Progenitor cell of endocrine pancreas (in vitro differentiated cells): Measurements from ENCODE around the gene WDR90. TPM values are rescaled to one million over a fixed set of nuclear protein-coding genes. Genes with fewer than 3 reads are reported as not detected.

Experiments
- DNase-seq: peaks from one replicate; pipeline ENCODE4 v3.0.0; 2021; ENCODE audit warnings: low spot score; ENCODE audit not compliant: unreplicated experiment
- H3K27ac Mint-ChIP-seq: 2 replicates; pipeline ENCODE4 v1.8.0; 2021; ENCODE audit warnings: mild to moderate bottlenecking, moderate library complexity, mixed read lengths
- H3K27me3 Mint-ChIP-seq: 2 replicates; pipeline ENCODE4 v1.8.0; 2021; ENCODE audit warnings: mixed read lengths
- H3K36me3 Mint-ChIP-seq: 2 replicates; pipeline ENCODE4 v1.8.0; 2022; ENCODE audit warnings: mixed read lengths; ENCODE audit not compliant: insufficient read depth
- H3K4me1 Mint-ChIP-seq: 2 replicates; pipeline ENCODE4 v1.8.0; 2021; ENCODE audit warnings: low read depth, mixed read lengths
- H3K4me3 Mint-ChIP-seq: 2 replicates; pipeline ENCODE4 v1.8.0; 2021; ENCODE audit warnings: low read depth, mild to moderate bottlenecking, moderate library complexity, mixed read lengths
- H3K9me3 Mint-ChIP-seq: 2 replicates; pipeline ENCODE4 v1.8.0; 2021; ENCODE audit warnings: low read depth, mixed read lengths
- total RNA-seq: library from RNA; stranded (reverse); gene quantifications from 2 replicates; pipeline ENCODE4 v1.2.1, GENCODE V29; 2021
- TF ChIP-seq, protein P1 (sequence below): fragments of 200-600 bp; sonication (generic); IDR thresholded peaks from one replicate; pipeline ENCODE4 v1.5.0; 2021; ENCODE audit warnings: antibody characterized with exemption, mild to moderate bottlenecking; ENCODE audit not compliant: unreplicated experiment

WDR90 gene
- total RNA-seq, 1 donor from 2014 or later: 109 TPM

DNA sequence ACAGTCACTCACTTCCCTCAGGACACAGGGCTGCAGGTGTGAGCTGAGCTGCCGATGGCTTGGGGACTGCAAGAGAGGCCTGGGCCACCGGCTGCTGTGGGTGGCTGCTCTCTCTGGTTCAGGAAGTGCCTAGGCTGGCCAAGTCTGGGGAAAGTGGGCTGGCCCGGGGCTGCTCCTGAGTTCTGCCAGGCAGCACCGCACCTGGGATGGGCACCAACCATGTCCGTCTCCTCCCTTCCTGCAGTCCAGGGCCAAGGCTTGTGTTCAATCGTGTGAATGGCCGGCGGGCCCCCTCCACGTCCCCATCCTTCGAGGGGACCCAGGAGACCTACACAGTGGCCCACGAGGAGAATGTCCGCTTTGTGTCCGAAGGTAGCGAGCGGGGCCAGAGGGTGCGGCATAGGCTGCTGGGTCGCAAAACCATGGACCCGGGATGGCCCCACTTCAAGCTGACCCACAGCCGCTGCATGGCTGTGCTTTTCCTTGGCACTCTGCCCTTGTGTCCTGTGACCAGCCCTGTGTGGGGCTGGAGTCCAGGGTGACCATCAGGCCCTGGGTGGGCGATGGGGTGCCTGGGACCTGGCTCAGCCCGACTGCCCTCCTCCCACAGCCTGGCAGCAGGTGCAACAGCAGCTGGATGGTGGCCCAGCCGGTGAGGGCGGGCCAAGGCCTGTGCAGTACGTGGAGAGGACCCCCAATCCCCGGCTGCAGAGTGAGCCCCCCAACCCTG lies 1.8 kb upstream of the WDR90 start:
- H3K36me3 Mint-ChIP-seq: peaks cover 2% of the 10 kb centered on the region
- H3K4me1 Mint-ChIP-seq: peaks cover 4% of the 10 kb centered on the region
- no peaks in the 10 kb centered on the region for H3K27me3 Mint-ChIP-seq
- no peak for DNase-seq
- peak overlapping the region; percentile 77 for H3K27ac Mint-ChIP-seq
- H3K9me3 Mint-ChIP-seq: no peaks in the 10 kb centered on the region
- TF ChIP-seq, protein P1, sequence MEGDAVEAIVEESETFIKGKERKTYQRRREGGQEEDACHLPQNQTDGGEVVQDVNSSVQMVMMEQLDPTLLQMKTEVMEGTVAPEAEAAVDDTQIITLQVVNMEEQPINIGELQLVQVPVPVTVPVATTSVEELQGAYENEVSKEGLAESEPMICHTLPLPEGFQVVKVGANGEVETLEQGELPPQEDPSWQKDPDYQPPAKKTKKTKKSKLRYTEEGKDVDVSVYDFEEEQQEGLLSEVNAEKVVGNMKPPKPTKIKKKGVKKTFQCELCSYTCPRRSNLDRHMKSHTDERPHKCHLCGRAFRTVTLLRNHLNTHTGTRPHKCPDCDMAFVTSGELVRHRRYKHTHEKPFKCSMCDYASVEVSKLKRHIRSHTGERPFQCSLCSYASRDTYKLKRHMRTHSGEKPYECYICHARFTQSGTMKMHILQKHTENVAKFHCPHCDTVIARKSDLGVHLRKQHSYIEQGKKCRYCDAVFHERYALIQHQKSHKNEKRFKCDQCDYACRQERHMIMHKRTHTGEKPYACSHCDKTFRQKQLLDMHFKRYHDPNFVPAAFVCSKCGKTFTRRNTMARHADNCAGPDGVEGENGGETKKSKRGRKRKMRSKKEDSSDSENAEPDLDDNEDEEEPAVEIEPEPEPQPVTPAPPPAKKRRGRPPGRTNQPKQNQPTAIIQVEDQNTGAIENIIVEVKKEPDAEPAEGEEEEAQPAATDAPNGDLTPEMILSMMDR: no peak
- H3K4me3 Mint-ChIP-seq: no peak overlapping the region

DNA sequence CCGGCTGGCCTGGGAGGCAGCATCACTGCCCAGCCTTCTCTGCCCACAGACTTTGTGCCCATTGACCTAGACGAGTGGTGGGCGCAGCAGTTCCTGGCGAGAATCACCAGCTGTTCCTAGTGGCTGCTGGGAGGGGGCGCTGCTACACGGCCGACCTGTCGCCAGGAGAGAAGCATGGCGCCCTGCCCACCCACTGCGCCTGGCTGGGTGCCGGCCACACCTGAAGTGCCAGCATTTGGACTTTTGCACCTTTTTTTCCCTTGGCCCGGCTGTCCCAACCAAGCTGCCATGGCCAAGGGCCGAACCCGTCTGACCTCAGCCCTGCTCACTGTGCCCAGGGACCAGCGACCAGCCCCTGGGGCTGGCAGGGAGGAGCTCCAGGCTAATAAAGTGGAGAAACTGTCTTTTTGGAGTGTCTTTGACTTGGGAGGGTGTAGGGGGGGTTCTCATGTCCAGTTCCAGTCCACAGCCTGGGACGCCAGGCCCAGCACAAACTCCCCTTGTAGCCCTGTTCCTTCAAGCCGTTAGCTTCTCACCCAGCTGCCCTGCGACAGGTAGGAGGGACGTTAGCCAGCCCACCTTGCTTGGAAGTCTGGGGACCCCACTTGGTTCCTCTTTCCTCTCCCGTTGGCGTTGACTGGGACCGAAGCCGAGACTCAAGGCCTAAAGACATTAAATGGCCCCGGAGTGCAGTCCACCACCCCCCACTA lies 939 bp upstream of the WDR90 start:
- Mint-ChIP-seq H3K36me3 (peaks cover 2% of the 10 kb centered on the region), H3K27ac (peak overlapping the region; percentile 89), H3K4me3 (peak overlapping the region; percentile 73), H3K4me1 (peaks cover 4% of the 10 kb centered on the region), H3K9me3 (no peaks in the 10 kb centered on the region), H3K27me3 (no peaks in the 10 kb centered on the region)
- no peak for DNase-seq
- TF ChIP-seq, protein P1: peak; percentile 56

DNA sequence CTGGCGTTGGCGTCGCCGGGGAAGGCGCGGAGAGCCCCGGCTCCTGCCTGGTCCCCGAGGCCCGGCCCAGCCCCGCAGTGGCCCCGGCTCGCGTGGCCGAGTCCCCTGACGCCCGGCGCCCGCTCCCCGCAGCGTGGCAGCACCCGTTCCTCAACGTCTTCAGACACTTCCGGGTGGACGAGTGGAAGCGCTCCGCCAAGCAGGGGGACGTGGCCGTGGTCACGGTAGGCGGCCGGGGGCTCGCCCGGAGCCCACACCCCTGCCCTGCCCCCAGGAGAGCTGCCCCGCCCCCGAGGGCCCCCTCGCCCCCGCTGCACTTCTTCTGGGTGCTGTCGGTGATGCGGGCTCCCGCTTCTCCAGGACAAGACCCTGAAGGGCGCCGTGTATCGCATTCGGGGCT lies 466 bp downstream of the WDR90 start:
- Mint-ChIP-seq H3K4me1 (peaks cover 3% of the 10 kb centered on the region), H3K9me3 (no peaks in the 10 kb centered on the region), H3K27me3 (no peaks in the 10 kb centered on the region), H3K4me3 (peak overlapping the region; percentile 71), H3K27ac (no peak overlapping the region), H3K36me3 (peaks cover 2% of the 10 kb centered on the region)
- DNase-seq: no peak
- TF ChIP-seq, protein P1: no peak

DNA sequence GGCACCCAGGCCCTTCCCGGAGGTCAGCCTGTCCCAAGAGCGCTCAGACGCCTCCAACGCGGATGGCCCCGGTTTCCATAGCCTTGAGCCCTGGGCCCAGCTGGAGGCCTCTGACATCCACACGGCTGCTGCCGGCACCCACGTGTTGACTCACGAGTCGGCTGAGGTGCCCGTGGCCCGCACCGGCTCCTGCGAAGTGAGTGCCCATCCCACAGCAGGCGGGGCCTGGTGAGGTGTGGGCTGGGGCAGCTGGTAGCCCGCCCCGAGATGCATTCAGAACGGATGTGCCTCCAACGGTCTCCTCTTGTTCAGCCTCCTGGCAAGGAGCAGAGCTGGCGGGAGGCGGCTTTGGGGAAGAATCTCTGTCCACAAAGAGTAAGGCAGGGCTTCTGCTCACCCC lies 2.7 kb downstream of the WDR90 start:
- no peaks in the 10 kb centered on the region for H3K9me3 Mint-ChIP-seq
- no peaks in the 10 kb centered on the region for H3K27me3 Mint-ChIP-seq
- H3K36me3 Mint-ChIP-seq: no peaks in the 10 kb centered on the region
- DNase-seq: no peak
- TF ChIP-seq, protein P1: no peak
- H3K4me1 Mint-ChIP-seq: peaks cover 1% of the 10 kb centered on the region
- H3K4me3 Mint-ChIP-seq: no peak overlapping the region
- H3K27ac Mint-ChIP-seq: no peak overlapping the region

DNA sequence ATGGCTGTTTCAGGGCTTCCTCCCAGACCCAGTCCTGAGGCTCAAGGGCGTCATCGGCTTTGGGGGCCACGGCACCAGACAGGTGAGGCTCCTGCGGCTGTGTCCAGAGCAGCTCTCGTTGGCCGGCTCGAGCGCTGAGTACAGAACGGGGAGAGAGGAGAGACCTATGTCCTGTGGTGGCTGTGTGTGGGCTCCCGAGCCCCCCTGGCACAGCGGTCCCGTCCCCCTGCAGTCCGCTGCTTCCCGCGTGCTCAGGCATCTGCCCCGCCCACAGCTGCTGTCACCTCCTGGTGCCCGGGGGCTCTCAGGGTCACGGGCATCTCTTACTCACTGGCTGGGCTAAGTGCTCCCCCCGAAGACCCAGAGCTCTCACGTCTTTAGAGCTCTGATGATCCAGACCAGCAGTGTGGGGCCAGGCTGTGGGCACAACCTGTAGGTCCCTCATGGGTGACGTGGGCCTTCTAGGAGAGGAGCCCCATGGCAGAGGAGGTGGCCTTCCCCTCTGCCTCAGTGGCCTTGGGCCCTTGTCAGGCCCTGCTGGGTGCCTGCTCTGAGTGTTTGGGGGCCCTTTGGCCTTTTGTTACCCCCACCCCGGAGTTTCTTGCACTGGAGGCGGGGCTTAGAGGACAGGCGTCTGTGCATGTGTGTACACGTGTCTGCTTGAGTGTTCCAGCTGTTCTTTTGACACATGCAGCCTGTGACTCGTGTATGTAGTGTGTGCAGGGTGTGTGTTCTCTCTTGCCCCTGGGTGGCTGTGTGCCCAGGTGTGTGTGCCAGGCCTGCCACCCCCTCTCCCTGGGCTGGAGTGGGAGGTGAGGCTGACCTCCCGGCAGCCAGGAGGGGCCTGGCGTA lies 3.5 kb downstream of the WDR90 start:
- TF ChIP-seq, protein P1: no peak
- peaks cover 1% of the 10 kb centered on the region for H3K4me1 Mint-ChIP-seq
- H3K27me3 Mint-ChIP-seq: no peaks in the 10 kb centered on the region
- no peak overlapping the region for H3K4me3 Mint-ChIP-seq
- no peak for DNase-seq
- H3K27ac Mint-ChIP-seq: no peak overlapping the region
- no peaks in the 10 kb centered on the region for H3K36me3 Mint-ChIP-seq
- H3K9me3 Mint-ChIP-seq: no peaks in the 10 kb centered on the region
